SH-SY5Y (cell line): ENCODE data around the gene CRYBG2.

Experiments
- GATA2 ChIP-seq: IDR thresholded peaks from 2 replicates; pipeline ENCODE4 v1.6.1; 2011; ENCODE audit warnings: mild to moderate bottlenecking, low read depth, low read length
- GATA3 ChIP-seq: IDR thresholded peaks from 2 replicates; pipeline ENCODE4 v1.6.1; 2011; ENCODE audit warnings: low read depth, mild to moderate bottlenecking, low read length, moderate library complexity

- TF ChIP-seq GATA2: no peak
- no peak for TF ChIP-seq GATA3
Measured at GRCh38 chr1:26314501-26314900, 39.4 kb downstream of the CRYBG2 start.
